Activated CD8-positive, alpha-beta memory T cell treated with anti-CD3 and anti-CD28 coated beads for 36 hours (primary cell): ENCODE data around the gene IGF2BP2. TPM values are rescaled to one million over a fixed set of nuclear protein-coding genes. Genes with fewer than 3 reads are reported as not detected.

Experiments used
- CTCF ChIA-PET: fragments of 350-600 bp; sonication (Branson Sonifier 250); formaldehyde crosslinking; loops from one replicate; lab custom pipeline; 2021; ENCODE audit warnings: antibody characterized with exemption; lab: Charles Lee
- POLR2A ChIA-PET: fragments of 350-600 bp; sonication (Branson Sonifier 250); formaldehyde crosslinking; loops from one replicate; lab custom pipeline; 2021; ENCODE audit warnings: antibody characterized with exemption; lab: Charles Lee
- total RNA-seq, 2 experiments: library from RNA; stranded (reverse); gene quantifications; one replicate each; pipeline ENCODE4 v1.2.3, GENCODE V29; 2021

The IGF2BP2 gene
- total RNA-seq, 2 experiments from 2014 or later, result 0.32 to 0.65 TPM

- ChIA-PET CTCF (no interaction called here), POLR2A (no interaction called here)
These were observed 71.5 kb downstream of the IGF2BP2 start for GRCh38 chr3:185753354-185753753.

- ChIA-PET POLR2A (no interaction called here), CTCF (no interaction called here)
These were observed 74.1 kb downstream of the IGF2BP2 start for GRCh38 chr3:185750702-185751101.

GRCh38 chr3:185750015-185750414 is 74.8 kb downstream of the IGF2BP2 start:
- POLR2A ChIA-PET, result no interaction called here
- CTCF ChIA-PET, result no interaction called here

DNA sequence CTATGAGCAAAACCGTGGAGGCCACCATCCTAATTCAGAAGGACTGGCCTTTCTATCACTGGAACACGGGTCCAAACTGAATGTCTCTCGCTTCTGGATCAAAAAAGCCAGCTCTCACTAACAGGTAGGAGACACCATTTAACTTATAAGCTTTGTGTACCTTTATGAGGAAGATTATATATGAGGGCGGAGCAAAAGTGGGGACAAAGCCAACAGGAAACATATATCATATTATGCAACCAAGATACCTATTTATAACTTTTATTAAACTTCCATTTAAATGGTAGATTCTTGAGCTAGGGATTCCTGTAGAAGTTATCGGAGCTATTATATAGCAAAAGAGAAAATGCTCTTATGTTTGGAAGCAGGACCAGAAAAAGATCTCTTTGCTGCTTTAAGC is 78.4 kb downstream of the IGF2BP2 start:
- CTCF ChIA-PET, result interaction anchor here (1.7 kb wide), 1 partner anchor 86 kb away, joined by 4 read pairs; no protein-coding TSS in a partner anchor
- POLR2A ChIA-PET, result no interaction called here

DNA sequence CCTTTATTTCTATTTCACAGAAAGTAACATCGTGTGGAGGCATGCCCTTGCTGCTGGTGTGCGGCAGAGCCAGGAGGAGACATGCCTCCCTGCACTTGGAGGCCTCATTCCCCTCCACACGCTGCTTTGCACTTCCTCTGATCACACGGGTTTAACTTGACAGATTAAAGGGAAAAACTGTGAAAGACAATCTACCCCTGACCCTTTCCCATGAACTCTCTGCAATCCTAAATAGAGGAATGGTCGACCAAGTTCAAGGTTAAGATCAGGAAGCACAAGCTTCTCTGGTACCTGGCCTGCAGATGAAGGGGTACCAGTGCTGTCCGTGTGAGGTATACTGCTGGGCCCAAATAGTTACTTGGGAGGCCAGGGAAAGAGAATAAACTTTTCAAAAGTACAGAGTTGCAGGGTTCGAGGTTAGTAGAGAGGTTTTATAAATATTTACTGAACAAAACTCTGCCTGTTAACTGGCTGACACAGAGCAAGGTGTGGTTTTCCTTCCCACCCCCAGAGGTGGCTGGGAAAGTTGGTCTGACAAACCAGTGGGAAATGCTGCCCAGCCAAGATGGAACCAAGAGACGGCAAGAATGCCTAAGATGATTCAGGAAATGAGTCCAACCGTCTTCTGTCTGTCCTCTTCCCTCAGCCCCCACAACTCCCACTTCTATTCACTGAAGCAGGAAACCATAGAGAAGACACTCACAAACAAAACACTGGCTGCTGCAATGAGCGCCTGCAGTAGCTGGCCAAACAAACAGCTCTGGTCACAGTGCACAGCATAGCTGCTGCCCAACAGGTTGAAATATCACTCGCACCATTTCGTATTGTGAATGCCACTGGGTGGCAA is 79.6 kb downstream of the IGF2BP2 start:
- ChIA-PET CTCF (interaction anchor here (1.7 kb wide), 1 partner anchor 85 kb away, joined by 4 read pairs; no protein-coding TSS in a partner anchor), POLR2A (no interaction called here)

DNA sequence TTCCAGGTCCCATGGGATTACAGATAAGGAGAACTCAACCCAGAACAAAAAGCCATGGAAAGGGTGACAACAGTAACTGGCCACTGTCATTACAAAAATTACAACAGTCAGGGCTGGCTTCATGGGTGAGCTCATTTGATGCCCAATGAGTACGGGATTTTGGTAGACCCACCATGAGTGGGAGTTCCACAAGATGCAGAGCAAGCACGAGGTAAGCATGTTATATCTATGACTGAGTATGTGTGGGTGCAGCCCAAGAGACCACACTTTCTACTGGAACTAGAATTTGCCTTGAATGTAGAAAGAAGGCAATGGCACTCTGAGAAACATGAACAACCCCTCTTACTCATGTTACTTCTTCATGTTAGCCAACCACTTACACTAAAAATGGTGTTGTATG is 83.3 kb downstream of the IGF2BP2 start:
- ChIA-PET CTCF (interaction anchor here (1.0 kb wide), 1 partner anchor 10 kb away, joined by 3 read pairs; no protein-coding TSS in a partner anchor), POLR2A (no interaction called here)

- CTCF ChIA-PET, result interaction anchor here (1.6 kb wide), 1 partner anchor 28 kb away, joined by 4 read pairs; no protein-coding TSS in a partner anchor
- POLR2A ChIA-PET, result no interaction called here
These were observed 84.7 kb downstream of the IGF2BP2 start for GRCh38 chr3:185740133-185740532.

GRCh38 chr3:185739264-185739701 is 85.6 kb downstream of the IGF2BP2 start:
- CTCF ChIA-PET, result interaction anchor here (0.5 to 1.6 kb wide), 2 partner anchors 29 to 78 kb away, joined by 4 to 5 read pairs; no protein-coding TSS in a partner anchor
- POLR2A ChIA-PET, result no interaction called here

- CTCF ChIA-PET, result interaction anchor here (0.5 kb wide), 1 partner anchor 63 kb away, joined by 3 read pairs; no protein-coding TSS in a partner anchor
- POLR2A ChIA-PET, result no interaction called here
These were observed 86.8 kb downstream of the IGF2BP2 start for GRCh38 chr3:185737740-185738680.

DNA sequence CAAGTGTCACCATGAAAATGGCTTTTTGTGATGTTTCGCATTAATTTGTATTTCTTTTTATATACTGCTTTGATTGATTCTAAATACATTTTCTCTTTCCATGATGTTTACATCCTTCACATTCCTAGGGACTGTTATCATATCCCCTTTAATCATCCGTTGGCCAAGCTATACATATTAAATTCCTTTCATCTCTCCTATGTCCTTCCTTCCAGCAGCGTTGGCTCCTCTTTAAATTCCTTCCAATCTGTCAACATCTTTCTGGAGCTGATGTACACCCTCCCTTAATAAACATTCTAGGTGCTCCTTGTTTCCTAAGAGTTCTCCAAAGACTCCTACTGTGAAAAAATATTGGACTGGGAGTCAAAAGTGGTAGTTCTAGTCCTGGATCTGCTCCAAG is 87.8 kb downstream of the IGF2BP2 start:
- CTCF ChIA-PET, result no interaction called here
- POLR2A ChIA-PET, result no interaction called here

- ChIA-PET POLR2A (no interaction called here), CTCF (interaction anchor here (0.7 to 2.3 kb wide), 2 partner anchors 34 to 75 kb away, joined by 3 to 7 read pairs; no protein-coding TSS in a partner anchor)
These were observed 90.1 kb downstream of the IGF2BP2 start for GRCh38 chr3:185734725-185735096.

GRCh38 chr3:185733980-185734724 is 90.7 kb downstream of the IGF2BP2 start:
- CTCF ChIA-PET, result interaction anchor here (0.7 to 2.3 kb wide), 2 partner anchors 34 to 74 kb away, joined by 3 to 7 read pairs; no protein-coding TSS in a partner anchor

GRCh38 chr3:185732782-185733181 is 92.1 kb downstream of the IGF2BP2 start:
- POLR2A ChIA-PET, result no interaction called here
- CTCF ChIA-PET, result interaction anchor here (0.6 to 2.3 kb wide), 2 partner anchors 35 to 615 kb away, joined by 3 to 7 read pairs; no protein-coding TSS in a partner anchor

More at GRCh38 chr3:185733980-185734724, 90.7 kb downstream of the IGF2BP2 start:
- POLR2A ChIA-PET, result no interaction called here

DNA sequence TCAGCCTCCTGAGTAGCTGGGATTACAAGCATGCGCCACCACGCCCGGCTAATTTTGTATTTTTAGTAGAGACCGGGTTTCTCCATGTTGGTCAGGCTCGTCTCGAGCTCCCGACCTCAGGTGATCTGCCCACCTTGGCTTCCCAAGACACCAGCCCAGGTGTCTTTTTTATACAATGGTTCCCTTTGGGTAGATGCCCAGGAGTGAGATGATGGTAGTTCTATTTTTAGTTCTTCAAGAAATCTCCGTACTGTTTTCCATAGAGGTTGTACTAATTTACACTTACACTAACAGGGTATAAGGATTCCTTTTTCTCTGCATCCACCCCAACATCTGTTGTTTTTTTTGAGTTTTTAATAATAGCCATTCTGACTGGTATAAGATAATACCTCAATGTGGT is 94.3 kb downstream of the IGF2BP2 start:
- ChIA-PET POLR2A (no interaction called here), CTCF (interaction anchor here (0.7 kb wide), 1 partner anchor 866 kb away, joined by 5 read pairs; no protein-coding TSS in a partner anchor)

DNA sequence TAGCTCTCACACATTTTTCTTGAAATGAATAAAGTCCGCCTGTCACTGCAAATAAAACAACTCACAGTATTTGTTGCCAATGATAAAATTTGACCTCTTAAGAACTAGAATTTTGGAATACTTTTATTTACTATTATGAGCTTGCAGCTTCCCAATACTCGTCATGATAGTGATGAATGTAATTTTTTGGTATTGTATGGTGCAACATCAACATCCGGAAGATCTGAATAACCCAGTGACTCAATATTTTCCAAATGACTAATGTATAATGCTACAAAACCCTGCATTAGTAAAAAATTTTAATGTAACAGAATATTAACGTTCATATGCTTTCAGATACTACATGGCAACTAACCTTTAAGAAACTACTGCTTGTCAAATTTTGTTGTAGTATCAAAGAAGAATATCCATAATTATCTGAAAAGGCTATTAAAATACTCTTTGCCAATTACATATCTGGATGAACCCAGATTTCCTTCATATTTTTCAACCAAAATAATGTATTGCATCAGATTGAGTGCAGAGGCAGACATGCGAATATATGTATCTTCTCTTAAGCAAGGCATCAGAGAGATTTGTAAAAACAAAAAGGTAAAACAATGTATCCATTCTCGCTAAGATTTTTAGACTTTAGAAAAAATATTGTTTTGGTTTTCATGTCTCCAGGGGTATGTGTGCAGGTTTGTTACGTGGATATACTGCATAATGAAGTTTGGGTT is 95.3 kb downstream of the IGF2BP2 start:
- POLR2A ChIA-PET, result no interaction called here
- CTCF ChIA-PET, result no interaction called here

DNA sequence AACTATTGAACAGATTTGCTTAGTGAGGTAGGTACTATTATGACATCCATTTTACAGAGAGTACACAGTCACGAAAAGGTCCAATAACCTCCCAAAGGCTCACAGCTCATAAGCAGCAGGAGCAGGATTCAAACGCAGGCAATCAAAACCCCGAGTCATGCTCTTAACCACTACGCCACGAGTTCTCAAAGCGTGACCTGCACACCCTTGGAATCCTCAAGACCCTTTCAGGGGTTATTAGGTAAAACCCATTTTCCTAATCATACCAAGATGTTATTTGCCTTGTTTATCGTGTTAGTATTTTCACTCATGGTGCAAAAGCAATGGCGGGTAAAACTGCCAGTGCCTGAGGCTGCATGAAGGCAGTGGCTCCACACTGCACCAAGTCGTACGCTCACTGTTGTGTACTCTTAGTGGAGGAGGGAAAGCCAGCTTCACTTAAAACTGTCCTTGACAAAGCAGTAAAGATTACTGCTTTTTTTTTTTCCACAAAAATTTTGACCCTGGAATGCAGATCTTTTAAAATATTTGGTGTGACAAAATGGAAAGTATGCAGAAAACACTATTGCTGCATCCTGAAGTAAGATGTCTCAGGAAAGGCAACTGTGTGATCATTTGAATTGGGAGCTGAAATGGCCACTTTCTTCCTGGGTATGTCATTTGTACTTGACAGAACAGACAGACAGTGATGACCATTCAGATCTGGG is 96.1 kb downstream of the IGF2BP2 start:
- POLR2A ChIA-PET, result no interaction called here
- CTCF ChIA-PET, result no interaction called here

GRCh38 chr3:185727873-185728272 is 97.0 kb downstream of the IGF2BP2 start:
- CTCF ChIA-PET, result no interaction called here
- POLR2A ChIA-PET, result no interaction called here
